HCT116 (cell line): Measurements from ENCODE around the gene FBH1. TPM values are rescaled to one million over a fixed set of nuclear protein-coding genes. Genes with fewer than 3 reads are reported as not detected.

Source experiments
- ATAC-seq: fragments of 200-7000 bp; cut with Tn5 transposase; 2 replicates; pipeline ENCODE4 v1.9.1; 2020; ENCODE audit warnings: mild to moderate bottlenecking, moderate library complexity
- BruUV-seq: library from RNA; stranded (reverse); fragments of 400-500 nt; replicated peaks from 2 replicates; lab custom pipeline; 2021; lab: Mats Ljungman, UMichigan
- CTCF ChIA-PET: fragments of 300-600 bp; sonication (Branson Sonifier 250); formaldehyde crosslinking; loops from one replicate; lab custom pipeline; 2021; ENCODE audit warnings: antibody characterized with exemption; lab: Charles Lee
- POLR2A ChIA-PET: fragments of 300-600, 350-600 bp; sonication (Branson Sonifier 250); formaldehyde crosslinking; loops from one replicate; lab custom pipeline; 2021; ENCODE audit warnings: antibody characterized with exemption; lab: Charles Lee
- RAD21 ChIA-PET, 2 experiments: fragments of 300-600 bp; sonication (Branson Sonifier 250); formaldehyde crosslinking; loops; one replicate each; lab custom pipeline; 2023; ENCODE audit warnings: low total read pairs in 2 of 2; ENCODE audit not compliant: uncharacterized antibody in 2 of 2, unreplicated experiment in 2 of 2, low non-redundant PET in 1 of 2; lab: Charles Lee
- DNase-seq: peaks from one replicate; pipeline ENCODE4 v3.0.0-alpha.2; 2010; ENCODE audit warnings: low read depth, low spot score
- H2AFZ ChIP-seq: fragments of 200-600 bp; shearing (Covaris generic), sonication (generic); 2 replicates; pipeline ENCODE4 v1.6.1; 2017; ENCODE audit warnings: low read depth, mixed run types, mixed read lengths, antibody characterized with exemption, low read length; ENCODE audit not compliant: poor library complexity, severe bottlenecking
- H3K27ac ChIP-seq: 2 replicates; pipeline ENCODE4 v1.5.1; 2012; ENCODE audit warnings: low read depth, low read length
- H3K27me3 ChIP-seq: fragments of 200-600 bp; sonication (generic); 2 replicates; pipeline ENCODE4 v1.6.1; 2016; ENCODE audit warnings: mixed run types, low read length, mixed read lengths; ENCODE audit not compliant: insufficient read depth
- H3K36me3 ChIP-seq, 2 experiments: fragments of 200-500 bp in 1 of 2; fragments of 200-600 bp in 1 of 2; sonication (Bioruptor generic) in 1 of 2; sonication (generic) in 1 of 2; 2 replicates each; pipeline versions ENCODE4 v1.5.1 to v1.6.1; 2014 to 2016; ENCODE audit warnings: low read length in 2 of 2, inconsistent platforms in 1 of 2, mixed read lengths in 1 of 2, mixed run types in 1 of 2; ENCODE audit not compliant: insufficient read depth in 2 of 2, control insufficient read depth in 1 of 2
- H3K4me1 ChIP-seq, 2 experiments: fragments of 200-600 bp in 1 of 2; sonication (generic) in 1 of 2; 2 replicates each; pipeline versions ENCODE4 v1.5.1 to v1.6.1; 2012 to 2017; ENCODE audit warnings: low read length in 2 of 2, inconsistent platforms in 1 of 2, mild to moderate bottlenecking in 1 of 2, mixed read lengths in 1 of 2, mixed run types in 1 of 2, moderate library complexity in 1 of 2; ENCODE audit not compliant: insufficient read depth in 2 of 2, control insufficient read depth in 1 of 2
- H3K4me2 ChIP-seq: fragments of 200-600 bp; sonication (generic); 2 replicates; pipeline ENCODE4 v1.6.1; 2017; ENCODE audit warnings: mixed run types, low read length, mixed read lengths
- H3K4me3 ChIP-seq, 2 experiments: fragments of 200-600 bp in 1 of 2; sonication (generic) in 1 of 2; replicated peaks in 1 of 2; 2 replicates each; pipeline ENCODE4 v1.5.1; 2011 to 2016; ENCODE audit warnings: low read length in 2 of 2, control low read depth in 1 of 2, low read depth in 1 of 2, mild to moderate bottlenecking in 1 of 2, mixed read lengths in 1 of 2, mixed run types in 1 of 2
- H3K79me2 ChIP-seq: fragments of 200-600 bp; sonication (generic); 2 replicates; pipeline ENCODE4 v1.6.1; 2017; ENCODE audit warnings: mild to moderate bottlenecking, mixed run types, low read length, moderate library complexity, mixed read lengths; ENCODE audit not compliant: insufficient read depth
- H3K9ac ChIP-seq: fragments of 200-600 bp; sonication (generic); 2 replicates; pipeline ENCODE4 v1.6.1; 2016; ENCODE audit warnings: low read length, mixed read lengths
- H3K9me2 ChIP-seq: fragments of 200-600 bp; sonication (generic), shearing (Covaris generic); 2 replicates; pipeline ENCODE4 v1.6.1; 2017; ENCODE audit warnings: mixed run types, mild to moderate bottlenecking, moderate library complexity; ENCODE audit not compliant: insufficient read depth
- H3K9me3 ChIP-seq, 2 experiments: fragments of 200-500 bp in 1 of 2; fragments of 200-600 bp in 1 of 2; sonication (Bioruptor generic) in 1 of 2; sonication (generic) in 1 of 2; 2 replicates each; pipeline ENCODE4 v1.6.1; 2014 to 2017; ENCODE audit warnings: low read length in 2 of 2, mixed read lengths in 2 of 2, inconsistent platforms in 1 of 2, low read depth in 1 of 2, mild to moderate bottlenecking in 1 of 2, mixed run types in 1 of 2, moderate library complexity in 1 of 2; ENCODE audit not compliant: control insufficient read depth in 1 of 2, insufficient read depth in 1 of 2
- H4K20me1 ChIP-seq: fragments of 200-600 bp; sonication (generic), shearing (Covaris generic); 2 replicates; pipeline ENCODE4 v1.6.1; 2017; ENCODE audit warnings: mixed run types, mild to moderate bottlenecking, moderate library complexity; ENCODE audit not compliant: insufficient read depth
- CBX3 ChIP-seq: IDR thresholded peaks from 2 replicates; pipeline ENCODE4 v1.6.1; 2012; ENCODE audit warnings: low read depth
- EGR1 ChIP-seq: IDR thresholded peaks from 2 replicates; pipeline ENCODE4 v1.6.1; 2012; ENCODE audit warnings: low read depth
- FOSL1 ChIP-seq: IDR thresholded peaks from 2 replicates; pipeline ENCODE4 v1.6.1; 2012; ENCODE audit warnings: low read depth
- JUND ChIP-seq: IDR thresholded peaks from 2 replicates; pipeline ENCODE4 v1.6.1; 2012
- RAD21 ChIP-seq: IDR thresholded peaks from 2 replicates; pipeline ENCODE4 v1.6.1; 2012; ENCODE audit warnings: low read depth, mild to moderate bottlenecking
- REST ChIP-seq: IDR thresholded peaks from 2 replicates; pipeline ENCODE4 v1.6.1; 2012; ENCODE audit warnings: low read depth
- SIN3A ChIP-seq: IDR thresholded peaks from 2 replicates; pipeline ENCODE4 v1.6.1; 2012; ENCODE audit warnings: low read depth
- SP1 ChIP-seq: IDR thresholded peaks from 2 replicates; pipeline ENCODE4 v1.6.1; 2012; ENCODE audit warnings: low read depth
- TCF7L2 ChIP-seq: IDR thresholded peaks from 2 replicates; pipeline ENCODE4 v1.7.0; 2011; ENCODE audit warnings: borderline replicate concordance, inconsistent platforms; ENCODE audit not compliant: insufficient read depth, insufficient read length; ENCODE audit errors: extremely low read depth
- YY1 ChIP-seq: IDR thresholded peaks from 2 replicates; pipeline ENCODE4 v1.6.1; 2011; ENCODE audit warnings: low read length, low read depth, moderate library complexity, mild to moderate bottlenecking; ENCODE audit not compliant: insufficient replicate concordance; ENCODE audit errors: extremely low read depth
- ZFX ChIP-seq: fragments of 450-650 bp; IDR thresholded peaks from 2 replicates; pipeline ENCODE4 v1.6.1; 2017
- ZNF274 ChIP-seq: fragments of 200-500 bp; sonication (Bioruptor generic); IDR thresholded peaks from 2 replicates; pipeline ENCODE4 v1.6.1; 2014; ENCODE audit warnings: mild to moderate bottlenecking, low read depth, low read length, inconsistent platforms
- intact Hi-C: fragments of 100-400 bp; cut with micrococcal nuclease; formaldehyde crosslinking; loops from 2 replicates; pipeline ENCODE4 v1.10.0; 2022
- total RNA-seq: library from RNA; stranded (reverse); gene quantifications from one replicate; pipeline ENCODE4 v1.2.1, GENCODE V29; 2021; ENCODE audit not compliant: unreplicated experiment

The FBH1 gene
- total RNA-seq, 1 experiment from 2014 or later, result 70.2 TPM

- H3K27ac ChIP-seq, result no peak overlapping the region
- H2AFZ ChIP-seq, result peak overlapping the region; percentile 32
- DNase-seq (no peak), ATAC-seq (peak; percentile 16)
- no TSS peak for BruUV-seq
- no peaks in the 10 kb centered on the region for H3K36me3 ChIP-seq
- H3K9me2 ChIP-seq, result no peaks in the 10 kb centered on the region
- H3K9me3 ChIP-seq, result no peaks in the 10 kb centered on the region
- ChIA-PET RAD21 (no interaction called here), CTCF (no interaction called here), POLR2A (interaction anchor here (0.7 to 1.4 kb wide), 5 partner anchors 8 to 395 kb away, joined by 3 to 5 read pairs (median 3); partner anchors contain the start of gene GDI2)
- H3K4me1 ChIP-seq, result peaks cover 3 to 14% of the 10 kb centered on the region in 2 experiments; a peak in 2 of 4 replicates
- intact Hi-C loops, result loop anchor here (5.0 kb wide), 1 partner anchor 42 kb away; the partner anchor contains the start of gene GDI2
- no peak for TF ChIP-seq JUND
- TF ChIP-seq FOSL1, result no peak
- TF ChIP-seq TCF7L2, result no peak
- TF ChIP-seq YY1, result no peak
- no peak for TF ChIP-seq SP1
- TF ChIP-seq SIN3A, result no peak
- TF ChIP-seq ZFX, result no peak
- no peak for TF ChIP-seq CBX3
- TF ChIP-seq ZNF274, result no peak
- no peak for TF ChIP-seq RAD21
- no peak for TF ChIP-seq EGR1
- TF ChIP-seq REST, result no peak
- no peaks in the 10 kb centered on the region for H4K20me1 ChIP-seq
- no peaks in the 10 kb centered on the region for H3K27me3 ChIP-seq
- H3K4me3 ChIP-seq, result no peak overlapping the region
- no peak overlapping the region for H3K4me2 ChIP-seq
- H3K79me2 ChIP-seq, result no peaks in the 10 kb centered on the region
- no peak overlapping the region for H3K9ac ChIP-seq
These were observed 35.9 kb upstream of the FBH1 start for GRCh38 chr10:5854131-5854475.
